Brain pericyte (primary cell): ENCODE measurements around the gene AHCYL2.
"Not testable (repeated sequence)": the region's sequence is repeated elsewhere in the genome, so short reads cannot be mapped to it uniquely, and the experiment has no call there.

ENCODE experiments used
- DNase-seq: peaks from one replicate; pipeline ENCODE4 v3.0.0-alpha.2; 2012; ENCODE audit warnings: low read depth, low spot score

AHCYL2 gene

GRCh38 chr7:129453510-129454248, 228.8 kb downstream of the AHCYL2 start:
- no peak for DNase-seq

- DNase-seq: no peak
These were observed 229.4 kb downstream of the AHCYL2 start for GRCh38 chr7:129454249-129454551.

- no peak for DNase-seq
These were observed 231.6 kb downstream of the AHCYL2 start for GRCh38 chr7:129456421-129456820.

GRCh38 chr7:129457101-129457500, 232.3 kb downstream of the AHCYL2 start:
- no peak for DNase-seq

- DNase-seq: no peak
These were observed 233.3 kb downstream of the AHCYL2 start for GRCh38 chr7:129458171-129458570.

GRCh38 chr7:129461809-129462208, 237.0 kb downstream of the AHCYL2 start:
- no peak for DNase-seq

GRCh38 chr7:129462420-129462819, 237.6 kb downstream of the AHCYL2 start:
- no peak for DNase-seq

- no peak for DNase-seq
These were observed 239.4 kb downstream of the AHCYL2 start for GRCh38 chr7:129464194-129464593.

GRCh38 chr7:129465080-129465479, 240.2 kb downstream of the AHCYL2 start:
- DNase-seq: no peak

GRCh38 chr7:129466796-129467195, 242.0 kb downstream of the AHCYL2 start:
- no peak for DNase-seq

GRCh38 chr7:129468087-129468486, 243.3 kb downstream of the AHCYL2 start:
- no peak for DNase-seq

- no peak for DNase-seq
These were observed 243.7 kb downstream of the AHCYL2 start for GRCh38 chr7:129468547-129468946.

GRCh38 chr7:129469930-129470329, 245.1 kb downstream of the AHCYL2 start:
- DNase-seq: no peak

GRCh38 chr7:129470411-129470810, 245.6 kb downstream of the AHCYL2 start:
- DNase-seq: no peak

- DNase-seq: no peak
These were observed 246.6 kb downstream of the AHCYL2 start for GRCh38 chr7:129471402-129471827.

GRCh38 chr7:129475931-129476330, 251.1 kb downstream of the AHCYL2 start:
- DNase-seq: not testable (repeated sequence)

GRCh38 chr7:129476398-129476797, 251.6 kb downstream of the AHCYL2 start:
- not testable (repeated sequence) for DNase-seq
